ENCODE results near the gene TOX2.

Gene TOX2

DNA sequence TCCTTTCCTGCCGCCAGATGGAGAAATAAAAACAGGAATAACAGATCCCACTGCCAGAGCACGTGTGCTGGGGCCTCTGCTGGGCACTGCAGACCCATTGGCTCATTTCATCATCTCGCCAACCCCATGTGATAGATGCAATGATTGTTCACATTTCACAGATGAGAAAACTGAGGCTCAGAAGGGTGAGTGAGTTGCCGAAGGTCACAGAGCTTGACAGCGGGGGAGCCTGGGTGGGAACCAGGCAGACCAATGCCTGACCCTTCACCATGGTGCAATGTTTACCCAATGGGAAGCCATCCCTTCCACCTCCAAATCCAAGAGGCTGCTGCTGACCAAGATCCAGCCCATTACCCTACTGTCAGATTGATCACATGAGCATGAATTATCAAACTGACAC lies 167.2 kb downstream of the TOX2 start:
- TF ChIP-seq ZNF610 (tag by site-specific recombination; IDR thresholded peaks at IDR 0.05; ENCODE audit: borderline replicate concordance) (no peak), HOXC10 (CRISPR knock-in tag; IDR thresholded peaks at IDR 0.05) (no peak), ZNF561 (tag by site-specific recombination; IDR thresholded peaks at IDR 0.05; ENCODE audit: borderline replicate concordance) (no peak)
- TF ChIP-seq, protein P1, sequence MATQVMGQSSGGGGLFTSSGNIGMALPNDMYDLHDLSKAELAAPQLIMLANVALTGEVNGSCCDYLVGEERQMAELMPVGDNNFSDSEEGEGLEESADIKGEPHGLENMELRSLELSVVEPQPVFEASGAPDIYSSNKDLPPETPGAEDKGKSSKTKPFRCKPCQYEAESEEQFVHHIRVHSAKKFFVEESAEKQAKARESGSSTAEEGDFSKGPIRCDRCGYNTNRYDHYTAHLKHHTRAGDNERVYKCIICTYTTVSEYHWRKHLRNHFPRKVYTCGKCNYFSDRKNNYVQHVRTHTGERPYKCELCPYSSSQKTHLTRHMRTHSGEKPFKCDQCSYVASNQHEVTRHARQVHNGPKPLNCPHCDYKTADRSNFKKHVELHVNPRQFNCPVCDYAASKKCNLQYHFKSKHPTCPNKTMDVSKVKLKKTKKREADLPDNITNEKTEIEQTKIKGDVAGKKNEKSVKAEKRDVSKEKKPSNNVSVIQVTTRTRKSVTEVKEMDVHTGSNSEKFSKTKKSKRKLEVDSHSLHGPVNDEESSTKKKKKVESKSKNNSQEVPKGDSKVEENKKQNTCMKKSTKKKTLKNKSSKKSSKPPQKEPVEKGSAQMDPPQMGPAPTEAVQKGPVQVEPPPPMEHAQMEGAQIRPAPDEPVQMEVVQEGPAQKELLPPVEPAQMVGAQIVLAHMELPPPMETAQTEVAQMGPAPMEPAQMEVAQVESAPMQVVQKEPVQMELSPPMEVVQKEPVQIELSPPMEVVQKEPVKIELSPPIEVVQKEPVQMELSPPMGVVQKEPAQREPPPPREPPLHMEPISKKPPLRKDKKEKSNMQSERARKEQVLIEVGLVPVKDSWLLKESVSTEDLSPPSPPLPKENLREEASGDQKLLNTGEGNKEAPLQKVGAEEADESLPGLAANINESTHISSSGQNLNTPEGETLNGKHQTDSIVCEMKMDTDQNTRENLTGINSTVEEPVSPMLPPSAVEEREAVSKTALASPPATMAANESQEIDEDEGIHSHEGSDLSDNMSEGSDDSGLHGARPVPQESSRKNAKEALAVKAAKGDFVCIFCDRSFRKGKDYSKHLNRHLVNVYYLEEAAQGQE (tag by site-specific recombination; IDR thresholded peaks at IDR 0.05): no peak
- no peak overlapping the region for H3K4me3 ChIP-seq (ENCODE audit: low read depth, low read length)
- no peaks in the 10 kb centered on the region for H3K9me3 ChIP-seq (ENCODE audit: control insufficient read depth, insufficient read depth, low read depth, low read length)
- ChIA-PET POLR2A (no interaction called here), CTCF (interaction anchor here (0.6 to 7.2 kb wide), 9 partner anchors 78 to 633 kb away, joined by 3 to 105 read pairs (median 4); no protein-coding TSS in a partner anchor)
- H3K36me3 ChIP-seq (ENCODE audit: control insufficient read depth in 2 of 2, insufficient read depth in 1 of 2, low read length in 2 of 2): no peaks in the 10 kb centered on the region
- H3K27ac ChIP-seq (ENCODE audit: extremely low read depth, low read depth, low read length): no peak overlapping the region
- H3K4me1 ChIP-seq (ENCODE audit: control insufficient read depth, insufficient read depth, low read length): no peaks in the 10 kb centered on the region

GRCh38 chr20:44083220-44083933 lies 168.7 kb downstream of the TOX2 start:
- Histone ChIP-seq H3K4me1 (ENCODE audit: control insufficient read depth, insufficient read depth, low read length) (no peaks in the 10 kb centered on the region), H3K9me3 (ENCODE audit: control insufficient read depth, insufficient read depth, low read depth, low read length) (no peaks in the 10 kb centered on the region), H3K36me3 (ENCODE audit: control insufficient read depth in 2 of 2, insufficient read depth in 1 of 2, low read length in 2 of 2) (no peaks in the 10 kb centered on the region), H3K4me3 (ENCODE audit: low read depth, low read length) (no peak overlapping the region), H3K27ac (ENCODE audit: extremely low read depth, low read depth, low read length) (no peak overlapping the region)
- TF ChIP-seq SP7 (tag by site-specific recombination; IDR thresholded peaks at IDR 0.05): 0 out of 2 replicates have a peak, but pooled peaks have one; percentile 23
- peak; percentile 74 for TF ChIP-seq ZFHX2 (tag by site-specific recombination; conservative IDR thresholded peaks at IDR 0.05)
- peak; percentile 54; the same call in 1 of the 2 replicates for TF ChIP-seq PRDM6 (tag by site-specific recombination; IDR thresholded peaks at IDR 0.05)
- TF ChIP-seq TSHZ1 (tag by site-specific recombination; IDR thresholded peaks at IDR 0.05; ENCODE audit: borderline replicate concordance): 0 out of 2 replicates have a peak, but pooled peaks have one; percentile 22
- TF ChIP-seq ZNF184 (tag by site-specific recombination; IDR thresholded peaks at IDR 0.05): 0 out of 2 replicates have a peak, but pooled peaks have one; percentile 14
- peak; percentile 75 for TF ChIP-seq OSR2 (tag by site-specific recombination; IDR thresholded peaks at IDR 0.05)
- no peak for TF ChIP-seq ZNF707 (tag by site-specific recombination; IDR thresholded peaks at IDR 0.05)
- no peak for TF ChIP-seq ZNF223 (tag by site-specific recombination; IDR thresholded peaks at IDR 0.05)
- no peak for TF ChIP-seq PRDM4 (tag by site-specific recombination; IDR thresholded peaks at IDR 0.05)
- ChIA-PET POLR2A (interaction anchor here (0.6 to 0.7 kb wide), 3 partner anchors 27 to 586 kb away, joined by 3 to 4 read pairs (median 3); no protein-coding TSS in a partner anchor), CTCF (interaction anchor here (0.6 to 7.2 kb wide), 10 partner anchors 8 to 555 kb away, joined by 3 to 105 read pairs (median 4); no protein-coding TSS in a partner anchor)

Data from HEK293 (cell line).